Measurements from ENCODE around the gene RTKN.

Gene RTKN

GRCh38 chr2:74375838-74376237 lies 65.9 kb downstream of the RTKN start:
- no peak for DNase-seq
